ENCODE data around the gene MTHFD1L. TPM values are rescaled to one million over a fixed set of nuclear protein-coding genes. Genes with fewer than 3 reads are reported as not detected.

The MTHFD1L gene
- total RNA-seq, 4 donors from 2014 or later, result 4.7 to 45.9 (median 24.0) TPM

GRCh38 chr6:151073701-151074100 lies 208.2 kb downstream of the MTHFD1L start:
- no peak for TF ChIP-seq CTCF (IDR thresholded peaks at IDR 0.05)
- no peak for ATAC-seq (ENCODE audit: low FRiP score)
- DNase-seq (ENCODE audit: low spot score), result no peak

GRCh38 chr6:151075005-151075404 lies 209.5 kb downstream of the MTHFD1L start:
- no peak for DNase-seq (ENCODE audit: low spot score)
- no peak for ATAC-seq (ENCODE audit: low FRiP score)
- no peak for TF ChIP-seq CTCF (IDR thresholded peaks at IDR 0.05)

DNA sequence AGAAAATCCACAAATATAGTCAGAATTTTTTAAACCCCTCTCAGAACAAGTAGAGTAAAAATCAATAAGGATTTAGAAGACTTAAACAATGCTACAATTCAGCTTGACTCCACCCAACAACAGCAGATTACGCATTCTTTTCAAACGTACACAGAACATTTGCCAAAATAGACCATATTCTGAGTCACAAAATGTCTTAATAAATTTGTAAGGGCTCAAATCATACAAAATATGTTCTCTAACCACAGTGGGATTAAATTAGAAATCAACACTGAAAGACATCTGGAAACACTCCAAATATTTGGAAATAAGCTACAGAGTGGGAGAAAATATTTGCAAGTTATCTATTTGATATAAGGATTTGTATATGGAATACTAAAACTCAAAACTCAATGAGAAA lies 210.0 kb downstream of the MTHFD1L start:
- TF ChIP-seq CTCF (IDR thresholded peaks at IDR 0.05), result no peak
- no peak for DNase-seq (ENCODE audit: low spot score)

GRCh38 chr6:151075930-151076555 lies 210.5 kb downstream of the MTHFD1L start:
- no peak for TF ChIP-seq CTCF (IDR thresholded peaks at IDR 0.05)
- ATAC-seq (ENCODE audit: low FRiP score), result no peak
- no peak for DNase-seq (ENCODE audit: low spot score)

More for the DNA sequence above, 210.0 kb downstream of the MTHFD1L start:
- ATAC-seq (ENCODE audit: low FRiP score), result no peak

DNA sequence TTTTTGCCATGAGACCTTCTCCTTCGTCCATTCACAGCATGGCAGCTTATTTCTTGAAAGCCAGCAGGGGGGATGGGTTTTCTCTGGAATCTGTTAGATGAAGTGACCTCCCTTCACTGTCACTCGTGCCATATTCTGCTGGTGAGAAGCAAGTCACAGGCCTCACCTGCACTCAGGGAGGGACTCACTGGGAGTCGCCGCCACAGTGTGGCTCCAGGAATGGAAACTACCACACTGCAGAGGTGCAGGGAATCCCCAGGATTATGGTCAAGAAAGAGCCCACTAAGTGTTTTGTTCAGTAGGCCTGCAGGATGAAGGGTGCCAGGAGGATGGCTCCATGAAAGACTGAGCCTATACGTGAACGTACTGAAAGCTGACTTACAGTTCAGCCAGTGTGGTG lies 213.2 kb downstream of the MTHFD1L start:
- TF ChIP-seq CTCF (IDR thresholded peaks at IDR 0.05), result no peak
- DNase-seq (ENCODE audit: low spot score) (no peak), ATAC-seq (ENCODE audit: low FRiP score) (no peak)

DNA sequence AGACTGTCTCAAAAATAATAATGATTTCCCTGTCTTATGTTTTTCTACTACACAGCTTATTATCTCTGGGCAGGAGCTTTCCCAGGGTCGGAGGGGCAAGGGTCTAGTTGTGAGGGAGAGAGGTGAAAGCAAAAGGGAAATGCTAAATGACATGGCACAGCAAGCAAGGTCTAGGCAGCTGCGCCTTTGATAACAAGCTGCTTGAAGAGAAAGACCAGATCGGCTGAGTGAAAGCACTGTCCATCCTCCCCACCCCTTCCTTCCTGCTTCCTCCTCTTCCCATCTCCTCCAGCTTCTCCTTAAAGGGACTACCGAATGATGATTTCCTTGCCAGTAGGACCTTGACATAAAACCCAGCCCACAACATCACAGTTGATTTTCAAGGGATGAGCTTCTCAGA lies 216.2 kb downstream of the MTHFD1L start:
- DNase-seq (ENCODE audit: low spot score), result no peak
- TF ChIP-seq CTCF (IDR thresholded peaks at IDR 0.05), result no peak
- no peak for ATAC-seq (ENCODE audit: low FRiP score)

GRCh38 chr6:151082079-151082478 lies 216.6 kb downstream of the MTHFD1L start:
- ATAC-seq (ENCODE audit: low FRiP score) (no peak), DNase-seq (ENCODE audit: low spot score) (no peak)
- TF ChIP-seq CTCF (IDR thresholded peaks at IDR 0.05), result no peak
